ENCODE measurements around the gene PCSK7. TPM values are rescaled to one million over a fixed set of nuclear protein-coding genes. Genes with fewer than 3 reads are reported as not detected.

The PCSK7 gene
- total and polyA plus RNA-seq, 2 donors from 2014 or later = 14.5 to 70.2 TPM

GRCh38 chr11:117238221-117238620 is 6.3 kb upstream of the PCSK7 start:
- FAIRE-seq (no peak), DNase-seq (no peak)
- Histone ChIP-seq H3K27me3 (ENCODE audit: control insufficient read depth, insufficient read depth, low read length) (no peaks in the 10 kb centered on the region), H3K36me3 (ENCODE audit: control insufficient read depth in 2 of 3, insufficient read depth in 3 of 3, low read length in 3 of 3) (peaks cover 0 to 16% (median 10%) of the 10 kb centered on the region in 3 donors), H3K27ac (ENCODE audit: low read depth in 2 of 2, low read length in 2 of 2) (no peak overlapping the region), H3K9ac (ENCODE audit: low read length in 3 of 3) (no peak overlapping the region), H3K9me3 (ENCODE audit: control insufficient read depth in 2 of 3, insufficient read depth in 1 of 3, low read length in 3 of 3) (no peaks in the 10 kb centered on the region), H3K4me3 (ENCODE audit: low read length in 3 of 3) (no peak overlapping the region), H3K4me1 (ENCODE audit: control insufficient read depth in 2 of 3, insufficient read depth in 2 of 3, low read depth in 1 of 3, low read length in 3 of 3) (peaks cover 0 to 11% (median 4%) of the 10 kb centered on the region in 3 donors)
- intact Hi-C loops (cut with DNase I) = no loop called here
- TF ChIP-seq CTCF (IDR thresholded peaks at IDR 0.05; ENCODE audit: borderline replicate concordance, extremely low read depth, insufficient read depth) = no peak

DNA sequence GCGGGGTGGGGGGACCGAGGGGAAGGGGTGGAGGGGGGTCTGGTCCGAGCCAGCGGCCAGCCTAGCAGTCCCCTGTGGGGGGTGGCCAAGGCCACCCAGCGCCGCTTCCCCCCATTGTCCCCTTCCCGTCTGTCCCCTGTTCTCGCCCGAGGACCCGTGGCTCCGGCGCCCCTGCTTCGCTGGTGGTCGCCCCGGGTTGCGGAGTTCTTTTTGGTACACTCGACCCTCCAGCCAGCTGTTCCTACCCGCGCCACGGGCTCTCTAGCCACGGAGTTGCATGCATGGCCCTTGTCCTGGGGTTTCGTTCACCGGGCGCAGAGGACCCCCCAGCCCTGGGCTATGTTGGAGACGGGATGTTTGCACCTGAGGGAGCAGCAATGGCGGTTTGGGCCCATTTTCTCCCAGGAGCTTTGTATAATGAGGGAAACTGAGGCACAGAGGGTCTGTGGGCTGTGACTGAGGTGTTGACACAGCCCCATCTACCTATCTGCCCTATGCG is 1.1 kb upstream of the PCSK7 start:
- Histone ChIP-seq H3K4me3 (ENCODE audit: low read length in 3 of 3) (peak overlapping the region; percentile 70 to 88 (median 76)), H3K9me3 (ENCODE audit: control insufficient read depth in 2 of 3, insufficient read depth in 1 of 3, low read length in 3 of 3) (no peaks in the 10 kb centered on the region), H3K36me3 (ENCODE audit: control insufficient read depth in 2 of 3, insufficient read depth in 3 of 3, low read length in 3 of 3) (peaks cover 2 to 11% (median 8%) of the 10 kb centered on the region in 3 donors), H3K9ac (ENCODE audit: low read length in 3 of 3) (peak overlapping the region; percentile 68 to 81 (median 79)), H3K27ac (ENCODE audit: low read depth in 2 of 2, low read length in 2 of 2) (peak overlapping the region in 1 of 2 donors; percentile 32), H3K27me3 (ENCODE audit: control insufficient read depth, insufficient read depth, low read length) (no peaks in the 10 kb centered on the region), H3K4me1 (ENCODE audit: control insufficient read depth in 2 of 3, insufficient read depth in 2 of 3, low read depth in 1 of 3, low read length in 3 of 3) (peaks cover 0 to 19% (median 12%) of the 10 kb centered on the region in 3 donors)
- no peak for TF ChIP-seq CTCF (IDR thresholded peaks at IDR 0.05; ENCODE audit: borderline replicate concordance, extremely low read depth, insufficient read depth)
- intact Hi-C loops (cut with DNase I) = no loop called here
- DNase-seq (peak in 3 of 5 donors; percentile 36 to 86 (median 44)), FAIRE-seq (no peak)

- DNase-seq = peak; percentile 85 to 93 (median 93)
- intact Hi-C loops (cut with DNase I) = no loop called here
- Histone ChIP-seq H3K36me3 (ENCODE audit: control insufficient read depth in 2 of 3, insufficient read depth in 3 of 3, low read length in 3 of 3) (peaks cover 2 to 14% (median 8%) of the 10 kb centered on the region in 3 donors), H3K27me3 (ENCODE audit: control insufficient read depth, insufficient read depth, low read length) (no peaks in the 10 kb centered on the region), H3K27ac (ENCODE audit: low read depth in 2 of 2, low read length in 2 of 2) (peak within 1 kb of the TSS; percentile 91 to 92), H3K9me3 (ENCODE audit: control insufficient read depth in 2 of 3, insufficient read depth in 1 of 3, low read length in 3 of 3) (no peaks in the 10 kb centered on the region), H3K4me1 (ENCODE audit: control insufficient read depth in 2 of 3, insufficient read depth in 2 of 3, low read depth in 1 of 3, low read length in 3 of 3) (peaks cover 0 to 19% (median 12%) of the 10 kb centered on the region in 3 donors), H3K9ac (ENCODE audit: low read length in 3 of 3) (peak within 1 kb of the TSS; percentile 84 to 94 (median 93)), H3K4me3 (ENCODE audit: low read length in 3 of 3) (peak within 1 kb of the TSS; percentile 91 to 98 (median 97))
- FAIRE-seq = no peak
- TF ChIP-seq CTCF (IDR thresholded peaks at IDR 0.05; ENCODE audit: borderline replicate concordance, extremely low read depth, insufficient read depth) = peak; percentile 81
These were observed 412 bp upstream of the PCSK7 start, which contains the start of gene RNF214 for GRCh38 chr11:117232092-117232878. TSS of gene RNF214 (plus strand) at chr11:117232671. CDS start at chr11:117234273, 1,602 bp downstream.

Data from kidney (tissue), 14 donors.